K562 (cell line): ENCODE data around the gene OR10C1. TPM values are rescaled to one million over a fixed set of nuclear protein-coding genes. Genes with fewer than 3 reads are reported as not detected.
A peak's percentile ranks its signal among the peaks of the same experiment; 100 is the strongest.

Experiments used
- ATAC-seq: fragments of 200-7000 bp; cut with Tn5 transposase; 3 replicates; pipeline ENCODE4 v1.9.1; 2020; ENCODE audit warnings: moderate library complexity
- BruUV-seq: library from RNA; stranded (reverse); fragments of 400-500 nt; replicated peaks from 2 replicates; lab custom pipeline; 2021; lab: Mats Ljungman, UMichigan
- CTCF ChIA-PET: fragments of 300-600 bp; formaldehyde crosslinking; extraction: SDS; loops from one replicate; lab custom pipeline; 2021; ENCODE audit warnings: low intra/inter-chr PET ratio; lab: Yijun Ruan, JAX
- POLR2A ChIA-PET: fragments of 300-600, 350-650 bp; sonication (Branson Sonifier 250); formaldehyde crosslinking; extraction: SDS; loops from one replicate; lab custom pipeline; 2021; ENCODE audit warnings: antibody characterized with exemption, inconsistent platforms; lab: Yijun Ruan, JAX
- DNase-seq, 4 experiments: peaks; one replicate each; pipeline versions ENCODE4 v3.0.0 to v3.0.0-alpha.2; 2011 to 2018; ENCODE audit warnings: low spot score in 3 of 4, mixed read lengths in 3 of 4; ENCODE audit errors: extremely low read depth in 1 of 4
- FAIRE-seq: peaks from 2 replicates; lab custom pipeline; 2011; peaks lifted over from hg19 to GRCh38; lab: Jason Lieb, UNC
- H2AFZ ChIP-seq: 2 replicates; pipeline ENCODE4 v1.6.0; 2011; ENCODE audit warnings: low read depth, low read length, control low read depth, inconsistent platforms
- H3K27ac ChIP-seq: fragments of 200-600 bp; 3 replicates; pipeline ENCODE4 v1.8.0; 2011; ENCODE audit warnings: low read depth, mild to moderate bottlenecking, control low read depth, inconsistent platforms, low read length, moderate library complexity, mixed read lengths; ENCODE audit errors: extremely low read depth
- H3K27me3 ChIP-seq, 2 experiments: fragments of 300-600 bp in 1 of 2; 2 replicates in 1 of 2; 3 replicates in 1 of 2; pipeline versions ENCODE4 v1.6.0 to v1.8.0; 2011; ENCODE audit warnings: inconsistent platforms in 2 of 2, low read length in 2 of 2, mild to moderate bottlenecking in 1 of 2, mixed read lengths in 1 of 2, moderate library complexity in 1 of 2; ENCODE audit not compliant: control insufficient read depth in 2 of 2, insufficient read depth in 2 of 2
- H3K36me3 ChIP-seq: fragments of 300-600 bp; 3 replicates; pipeline ENCODE4 v1.8.0; 2011; ENCODE audit warnings: mild to moderate bottlenecking, low read length, inconsistent platforms; ENCODE audit not compliant: control insufficient read depth, insufficient read depth
- H3K4me1 ChIP-seq, 2 experiments: fragments of 200-600 bp in 1 of 2; replicated peaks in 1 of 2; 2 replicates in 1 of 2; 3 replicates in 1 of 2; pipeline versions ENCODE4 v1.5.1 to v1.8.0; 2011; ENCODE audit warnings: inconsistent platforms in 2 of 2, low read length in 2 of 2, mild to moderate bottlenecking in 1 of 2, mixed read lengths in 1 of 2, moderate library complexity in 1 of 2; ENCODE audit not compliant: control insufficient read depth in 2 of 2, insufficient read depth in 2 of 2
- H3K4me2 ChIP-seq: 2 replicates; pipeline ENCODE4 v1.6.1; 2011; ENCODE audit warnings: low read length, control low read depth, inconsistent platforms, mixed read lengths; ENCODE audit not compliant: insufficient read depth
- H3K4me3 ChIP-seq: fragments of 200-600 bp; sonication (generic), shearing (Covaris generic); 2 replicates; pipeline ENCODE4 v1.5.1; 2016; ENCODE audit warnings: control low read depth, inconsistent platforms
- H3K79me2 ChIP-seq: fragments of 200-600 bp; 3 replicates; pipeline ENCODE4 v1.8.0; 2011; ENCODE audit warnings: low read length, inconsistent platforms; ENCODE audit not compliant: control insufficient read depth, insufficient read depth
- H3K9ac ChIP-seq, 2 experiments: 2 replicates each; pipeline versions ENCODE4 v1.6.0 to v1.6.1; 2011; ENCODE audit warnings: low read depth in 2 of 2, low read length in 2 of 2, control low read depth in 1 of 2, inconsistent platforms in 1 of 2, mild to moderate bottlenecking in 1 of 2, mixed read lengths in 1 of 2; ENCODE audit not compliant: insufficient read depth in 1 of 2
- H3K9me1 ChIP-seq: one replicate; pipeline ENCODE4 v1.6.0; 2011; ENCODE audit warnings: inconsistent platforms, mild to moderate bottlenecking, low read length, moderate library complexity; ENCODE audit not compliant: control insufficient read depth, insufficient read depth
- H3K9me3 ChIP-seq: replicated peaks from 2 replicates; pipeline ENCODE4 v1.5.1; 2011; ENCODE audit warnings: low read depth, low read length, inconsistent platforms; ENCODE audit not compliant: control insufficient read depth, insufficient read depth
- H4K20me1 ChIP-seq: replicated peaks from 2 replicates; pipeline ENCODE4 v1.6.1; 2011; ENCODE audit warnings: low read length, inconsistent platforms, mixed read lengths; ENCODE audit not compliant: control insufficient read depth, insufficient read depth
- ELF4 ChIP-seq: fragments of 450-650 bp; formaldehyde crosslinking; IDR thresholded peaks from 2 replicates; pipeline ENCODE4 v1.4.0; 2022; ENCODE audit warnings: missing genetic modification characterization
- HMG20B ChIP-seq: fragments of 250-450 bp; sonication (Bioruptor Pico); IDR thresholded peaks from 2 replicates; pipeline ENCODE4 v1.5.0; 2021; ENCODE audit warnings: mild to moderate bottlenecking
- NR2C2 ChIP-seq, 2 experiments: fragments of 200-800 bp in 1 of 2; sonication (Bioruptor generic) in 1 of 2; sonication (generic) in 1 of 2; formaldehyde crosslinking in 1 of 2; IDR thresholded peaks; 2 replicates each; pipeline versions ENCODE4 v1.6.1 to v1.8.0; 2016 to 2022; ENCODE audit warnings: mild to moderate bottlenecking in 1 of 2, missing compliant biosample characterization in 1 of 2, missing genetic modification characterization in 1 of 2, missing genetic modification reagents in 1 of 2
- PHB2 ChIP-seq: fragments of 450-650 bp; IDR thresholded peaks from 2 replicates; pipeline ENCODE4 v1.6.1; 2017; ENCODE audit warnings: low read depth
- TAF9B ChIP-seq: fragments of 450-650 bp; IDR thresholded peaks from 2 replicates; pipeline ENCODE4 v1.6.1; 2018; ENCODE audit warnings: mild to moderate bottlenecking; ENCODE audit not compliant: partially characterized antibody
- ZFP30 ChIP-seq: fragments of 250-450 bp; sonication (Bioruptor Pico); IDR thresholded peaks from 2 replicates; pipeline ENCODE4 v1.8.0; 2022; ENCODE audit warnings: moderate library complexity, mild to moderate bottlenecking, inconsistent platforms, borderline replicate concordance
- ZNF717 ChIP-seq: fragments of 250-450 bp; sonication (Bioruptor Pico); IDR thresholded peaks from 2 replicates; pipeline ENCODE4 v1.5.0; 2021
- ZNF778 ChIP-seq: fragments of 450-650 bp; formaldehyde crosslinking; IDR thresholded peaks from 2 replicates; pipeline ENCODE4 v1.4.0; 2020; ENCODE audit warnings: mild to moderate bottlenecking, moderate library complexity
- WGBS: fragments of 100-300 bp; shearing (Covaris generic); methylation state at CpG from one replicate; pipeline ENCODE4 v1.1.6; 2016; ENCODE audit warnings: low coverage, mixed read lengths; ENCODE audit not compliant: insufficient coverage; ENCODE audit errors: missing lambda C conversion rate; 5-methylcytosine and 5-hydroxymethylcytosine counted together
- in situ Hi-C: fragments of 300-500 bp; cut with MboI; formaldehyde crosslinking; loops from 4 replicates; pipeline ENCODE4 v1.15.0; 2018; ENCODE audit warnings: inconsistent platforms, mixed read lengths
- intact Hi-C: fragments of 100-400 bp; cut with micrococcal nuclease; formaldehyde crosslinking; loops from 2 replicates; pipeline ENCODE4 v1.14.2; 2022
- polyA plus RNA-seq, 8 experiments: library from polyadenylated mRNA; depleted of rRNA in 4 of 8; stranded (reverse) in 5 of 8; unstranded in 3 of 8; fragments of >200 nt; fragmentation: Nextera tagmentation in 2 of 8; fragmentation: Illumina TruSeq in 1 of 8; extraction: Ambion mirVana in 2 of 8; extraction: Trizol in 1 of 8; gene quantifications; 2 replicates each; pipeline versions ENCODE4 v1.2.1 to v1.2.3, GENCODE V29; 2011 to 2014; ENCODE audit warnings: inconsistent platforms in 1 of 8, missing spikeins in 1 of 8
- total RNA-seq, 7 experiments: library from RNA; depleted of rRNA in 6 of 7; stranded (reverse); fragments of >200 nt in 6 of 7; fragmentation: Illumina TruSeq in 2 of 7; extraction: Trizol in 2 of 7; gene quantifications; 2 replicates each; pipeline versions ENCODE4 v1.2.1 to v1.2.3, GENCODE V29; 2011 to 2021; ENCODE audit warnings: low replicate concordance in 1 of 7
- TF ChIP-seq, protein P1 (sequence below), 2 experiments: fragments of 200-800 bp in 1 of 2; sonication (Bioruptor generic) in 1 of 2; sonication (generic) in 1 of 2; formaldehyde crosslinking in 1 of 2; IDR thresholded peaks in 1 of 2; conservative IDR thresholded peaks in 1 of 2; 2 replicates each; pipeline versions ENCODE4 v1.5.0 to v1.6.1; 2016 to 2020; ENCODE audit warnings: missing compliant biosample characterization in 1 of 2, missing genetic modification characterization in 1 of 2, missing genetic modification reagents in 1 of 2

OR10C1 gene
- total and polyA plus RNA-seq, 9 of the 15 experiments (the other 6 are each of a cell fraction or from before 2014, with no cell fraction given) = not detected

DNA sequence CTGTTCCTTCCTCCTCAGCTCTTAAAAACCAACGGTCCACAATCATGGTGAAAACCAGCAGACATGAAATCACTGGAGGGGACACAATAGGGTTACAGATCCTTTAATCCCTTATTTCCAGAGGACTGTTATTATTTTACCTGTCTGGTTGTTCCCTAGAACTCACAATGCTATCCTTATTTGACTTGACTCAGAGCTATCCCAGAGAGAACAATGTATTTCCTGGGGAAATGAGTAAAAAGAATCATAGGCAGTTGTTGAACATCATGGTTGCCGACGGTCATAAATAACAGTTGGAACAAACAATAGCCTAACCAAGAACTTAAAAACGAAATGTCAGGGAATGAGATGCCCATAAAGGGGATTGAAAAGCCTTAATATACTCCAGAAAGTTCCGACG is 27.1 kb downstream of the OR10C1 start (continued):
- TF ChIP-seq ZNF717 (no peak), PHB2 (no peak), ZNF778 (CRISPR knock-in tag) (no peak), TAF9B (no peak), HMG20B (CRISPR knock-in tag) (no peak), ZFP30 (CRISPR knock-in tag) (no peak)
- TF ChIP-seq, protein P1, sequence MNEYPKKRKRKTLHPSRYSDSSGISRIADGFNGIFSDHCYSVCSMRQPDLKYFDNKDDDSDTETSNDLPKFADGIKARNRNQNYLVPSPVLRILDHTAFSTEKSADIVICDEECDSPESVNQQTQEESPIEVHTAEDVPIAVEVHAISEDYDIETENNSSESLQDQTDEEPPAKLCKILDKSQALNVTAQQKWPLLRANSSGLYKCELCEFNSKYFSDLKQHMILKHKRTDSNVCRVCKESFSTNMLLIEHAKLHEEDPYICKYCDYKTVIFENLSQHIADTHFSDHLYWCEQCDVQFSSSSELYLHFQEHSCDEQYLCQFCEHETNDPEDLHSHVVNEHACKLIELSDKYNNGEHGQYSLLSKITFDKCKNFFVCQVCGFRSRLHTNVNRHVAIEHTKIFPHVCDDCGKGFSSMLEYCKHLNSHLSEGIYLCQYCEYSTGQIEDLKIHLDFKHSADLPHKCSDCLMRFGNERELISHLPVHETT (CRISPR knock-in tag; conservative IDR thresholded peaks at IDR 0.05 in 1 of 2, IDR thresholded peaks at IDR 0.05 in 1 of 2) = no peak

DNA sequence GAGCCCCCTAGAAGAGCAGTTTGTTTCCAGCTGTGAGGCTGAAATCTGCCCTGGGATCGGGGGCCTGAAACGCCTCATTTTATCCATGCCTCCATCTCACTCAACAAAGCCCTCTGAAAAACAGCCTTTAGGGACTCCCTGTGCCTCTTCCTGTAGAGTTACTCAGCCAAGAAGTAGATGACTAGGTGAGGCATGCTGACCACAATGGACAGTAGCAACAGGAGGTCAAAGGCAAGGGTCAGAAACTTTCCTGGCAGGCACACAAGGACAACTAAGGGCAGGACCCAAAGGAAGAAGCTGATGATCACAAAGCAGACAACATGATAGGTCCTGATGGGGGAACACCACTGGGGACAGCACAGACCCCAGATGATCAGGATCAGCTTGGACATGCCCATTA is 35.9 kb downstream of the OR10C1 start:
- ChIA-PET POLR2A (interaction anchor here (0.8 to 1.1 kb wide), 2 partner anchors 103 to 150 kb away, joined by 3 read pairs; no protein-coding TSS in a partner anchor), CTCF (no interaction called here)
- Histone ChIP-seq H3K9me3 (no peaks in the 10 kb centered on the region), H3K27me3 (peaks cover 2 to 27% of the 10 kb centered on the region in 2 experiments; a peak in 3 of 5 replicates), H3K4me3 (no peak overlapping the region), H2AFZ (no peak overlapping the region), H4K20me1 (no peaks in the 10 kb centered on the region), H3K4me1 (no peaks in the 10 kb centered on the region; a peak in 3 of 5 replicates), H3K79me2 (no peaks in the 10 kb centered on the region), H3K36me3 (no peaks in the 10 kb centered on the region), H3K9me1 (no peaks in the 10 kb centered on the region), H3K4me2 (no peak overlapping the region), H3K9ac (no peak overlapping the region), H3K27ac (no peak overlapping the region)
- TF ChIP-seq NR2C2 (CRISPR knock-in tag; IDR thresholded peaks at IDR 0.05) (no peak), NR2C2 (tag; IDR thresholded peaks at IDR 0.05) (peak; percentile 38; the same call in 1 of the 2 replicates), ELF4 (no peak)
- DNase-seq (no peak), FAIRE-seq (no peak), ATAC-seq (no peak)
- in situ Hi-C loops = no loop called here
- 8% methylated on average over 2 of the region's 2 CpGs for WGBS
- intact Hi-C loops = no loop called here
- no TSS peak for BruUV-seq
